CD4-positive, alpha-beta T cell (primary cell): ENCODE measurements around the gene NETO1. TPM values are rescaled to one million over a fixed set of nuclear protein-coding genes. Genes with fewer than 3 reads are reported as not detected.

Source experiments
- ATAC-seq: fragments of 200-7000 bp; cut with Tn5 transposase; one replicate; pipeline ENCODE4 v1.10.0; 2022; ENCODE audit warnings: mild to moderate bottlenecking; ENCODE audit not compliant: poor library complexity
- CTCF ChIA-PET: fragments of 350-600 bp; sonication (Branson Sonifier 250); formaldehyde crosslinking; loops from one replicate; lab custom pipeline; 2021; ENCODE audit warnings: antibody characterized with exemption, inconsistent platforms; lab: Charles Lee
- POLR2A ChIA-PET: fragments of 350-600 bp; sonication (Branson Sonifier 250); formaldehyde crosslinking; loops from one replicate; lab custom pipeline; 2021; ENCODE audit warnings: antibody characterized with exemption, inconsistent platforms; lab: Charles Lee
- DNase-seq, 14 experiments: peaks; one replicate each; pipeline ENCODE4 v3.0.0-alpha.2; 2013 to 2020; ENCODE audit warnings: mixed read lengths in 2 of 14
- H3K27ac ChIP-seq, 2 donors: one replicate each; pipeline versions ENCODE4 v1.5.1 to v1.7.0; 2013; ENCODE audit warnings: low read length in 2 of 2, low read depth in 1 of 2, mild to moderate bottlenecking in 1 of 2
- H3K27me3 ChIP-seq, 2 experiments: 1 replicate in 1 of 2; 2 replicates in 1 of 2; pipeline versions ENCODE4 v1.6.1 to v1.7.0; 2013; ENCODE audit warnings: low read length in 2 of 2, control low read depth in 1 of 2, mild to moderate bottlenecking in 1 of 2, moderate library complexity in 1 of 2; ENCODE audit not compliant: insufficient read depth in 2 of 2, control insufficient read depth in 1 of 2
- H3K36me3 ChIP-seq: one replicate; pipeline ENCODE4 v1.6.1; 2013; ENCODE audit warnings: low read length, control low read depth; ENCODE audit not compliant: insufficient read depth
- H3K4me1 ChIP-seq: one replicate; pipeline ENCODE4 v1.6.1; 2013; ENCODE audit warnings: low read length, control low read depth; ENCODE audit not compliant: insufficient read depth
- H3K4me3 ChIP-seq: one replicate; pipeline ENCODE4 v1.5.1; 2013; ENCODE audit warnings: mild to moderate bottlenecking, low read length, moderate library complexity
- H3K9me3 ChIP-seq, 2 experiments: 1 replicate in 1 of 2; 2 replicates in 1 of 2; pipeline versions ENCODE4 v1.6.1 to v1.7.0; 2013; ENCODE audit warnings: low read length in 2 of 2, mild to moderate bottlenecking in 2 of 2, control low read depth in 1 of 2, moderate library complexity in 1 of 2; ENCODE audit not compliant: control insufficient read depth in 1 of 2, insufficient read depth in 1 of 2
- H3K27ac Mint-ChIP-seq: one replicate; pipeline ENCODE4 v1.8.0; 2020; ENCODE audit warnings: mixed read lengths
- H3K27me3 Mint-ChIP-seq: one replicate; pipeline ENCODE4 v1.8.0; 2021; ENCODE audit warnings: mixed read lengths
- H3K36me3 Mint-ChIP-seq: one replicate; pipeline ENCODE4 v1.8.0; 2021; ENCODE audit warnings: low read depth, mixed read lengths
- H3K4me1 Mint-ChIP-seq: one replicate; pipeline ENCODE4 v1.8.0; 2021; ENCODE audit warnings: low read depth, mixed read lengths
- H3K4me3 Mint-ChIP-seq: one replicate; pipeline ENCODE4 v1.8.0; 2020; ENCODE audit warnings: mild to moderate bottlenecking, mixed read lengths
- H3K9me3 Mint-ChIP-seq: one replicate; pipeline ENCODE4 v1.8.0; 2020; ENCODE audit warnings: mixed read lengths
- intact Hi-C, 2 experiments: fragments of 100-400 bp; cut with DNase I in 1 of 2; cut with micrococcal nuclease in 1 of 2; formaldehyde crosslinking; loops; one replicate each; pipeline versions ENCODE4 v1.15.1 to v1.9.0; 2023 to 2025; cut with DNase I, micrococcal nuclease
- total RNA-seq, 174 experiments: library from RNA in 2 of 174; stranded (reverse) in 2 of 174; gene quantifications; one replicate each; pipeline ENCODE4 v1.2.3 and lab custom pipeline; 2021 to 2026
- TF ChIP-seq, protein P1 (sequence below): fragments of 200-600 bp; IDR thresholded peaks from one replicate; pipeline ENCODE4 v1.8.0; 2022; ENCODE audit warnings: antibody characterized with exemption, mild to moderate bottlenecking

Gene NETO1
- total RNA-seq, 2 experiments from 2014 or later: not detected

GRCh38 chr18:72799106-72799505, 68.7 kb downstream of the NETO1 start:
- peaks cover 0 to 4% of the 10 kb centered on the region in 2 experiments for H3K9me3 ChIP-seq
- no peak overlapping the region for H3K27ac ChIP-seq
- Mint-ChIP-seq H3K27me3 (no peaks in the 10 kb centered on the region), H3K36me3 (no peaks in the 10 kb centered on the region), H3K9me3 (peaks cover 5% of the 10 kb centered on the region), H3K27ac (no peak overlapping the region), H3K4me3 (no peak overlapping the region), H3K4me1 (no peaks in the 10 kb centered on the region)
- TF ChIP-seq, protein P1, sequence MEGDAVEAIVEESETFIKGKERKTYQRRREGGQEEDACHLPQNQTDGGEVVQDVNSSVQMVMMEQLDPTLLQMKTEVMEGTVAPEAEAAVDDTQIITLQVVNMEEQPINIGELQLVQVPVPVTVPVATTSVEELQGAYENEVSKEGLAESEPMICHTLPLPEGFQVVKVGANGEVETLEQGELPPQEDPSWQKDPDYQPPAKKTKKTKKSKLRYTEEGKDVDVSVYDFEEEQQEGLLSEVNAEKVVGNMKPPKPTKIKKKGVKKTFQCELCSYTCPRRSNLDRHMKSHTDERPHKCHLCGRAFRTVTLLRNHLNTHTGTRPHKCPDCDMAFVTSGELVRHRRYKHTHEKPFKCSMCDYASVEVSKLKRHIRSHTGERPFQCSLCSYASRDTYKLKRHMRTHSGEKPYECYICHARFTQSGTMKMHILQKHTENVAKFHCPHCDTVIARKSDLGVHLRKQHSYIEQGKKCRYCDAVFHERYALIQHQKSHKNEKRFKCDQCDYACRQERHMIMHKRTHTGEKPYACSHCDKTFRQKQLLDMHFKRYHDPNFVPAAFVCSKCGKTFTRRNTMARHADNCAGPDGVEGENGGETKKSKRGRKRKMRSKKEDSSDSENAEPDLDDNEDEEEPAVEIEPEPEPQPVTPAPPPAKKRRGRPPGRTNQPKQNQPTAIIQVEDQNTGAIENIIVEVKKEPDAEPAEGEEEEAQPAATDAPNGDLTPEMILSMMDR: no peak
- CTCF ChIA-PET: interaction anchor here (0.8 kb wide), 1 partner anchor 18 kb away, joined by 3 read pairs; no protein-coding TSS in a partner anchor
- H3K4me1 ChIP-seq: no peaks in the 10 kb centered on the region
- H3K27me3 ChIP-seq: no peaks in the 10 kb centered on the region
- DNase-seq (no peak), ATAC-seq (no peak)
- no peaks in the 10 kb centered on the region for H3K36me3 ChIP-seq
- POLR2A ChIA-PET: no interaction called here
- no peak overlapping the region for H3K4me3 ChIP-seq
- intact Hi-C loops: no loop called here

DNA sequence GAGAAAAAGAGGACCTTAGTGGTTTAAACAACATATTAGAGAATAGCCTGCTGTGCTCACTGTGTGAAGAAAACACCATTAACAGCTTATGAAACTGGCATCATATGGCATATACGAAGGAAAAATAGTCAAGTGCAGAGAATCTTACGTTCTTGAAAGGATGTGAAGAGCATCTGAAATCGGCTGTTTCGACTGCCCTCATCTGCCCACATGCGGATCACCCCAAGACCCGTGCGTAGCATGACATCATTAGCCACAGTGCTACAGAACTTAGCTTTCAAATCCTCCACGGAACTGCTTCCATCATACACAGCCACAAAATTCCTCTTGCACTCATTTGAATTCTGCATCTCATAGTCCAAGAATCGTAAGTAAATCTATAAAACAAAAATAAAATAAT, 84.3 kb downstream of the NETO1 start:
- H3K27ac Mint-ChIP-seq: no peak overlapping the region
- no peak for ATAC-seq
- CTCF ChIA-PET: no interaction called here
- Histone ChIP-seq H3K9me3 (no peaks in the 10 kb centered on the region), H3K4me1 (no peaks in the 10 kb centered on the region), H3K4me3 (no peak overlapping the region), H3K36me3 (no peaks in the 10 kb centered on the region), H3K27ac (no peak overlapping the region), H3K27me3 (no peaks in the 10 kb centered on the region)
- POLR2A ChIA-PET: no interaction called here
- no peak overlapping the region for H3K4me3 Mint-ChIP-seq
- TF ChIP-seq, protein P1: no peak
- intact Hi-C loops: no loop called here
- no peak for DNase-seq
- H3K27me3 Mint-ChIP-seq: no peaks in the 10 kb centered on the region
- H3K36me3 Mint-ChIP-seq: no peaks in the 10 kb centered on the region
- no peaks in the 10 kb centered on the region for H3K4me1 Mint-ChIP-seq
- peaks cover 3% of the 10 kb centered on the region for H3K9me3 Mint-ChIP-seq

DNA sequence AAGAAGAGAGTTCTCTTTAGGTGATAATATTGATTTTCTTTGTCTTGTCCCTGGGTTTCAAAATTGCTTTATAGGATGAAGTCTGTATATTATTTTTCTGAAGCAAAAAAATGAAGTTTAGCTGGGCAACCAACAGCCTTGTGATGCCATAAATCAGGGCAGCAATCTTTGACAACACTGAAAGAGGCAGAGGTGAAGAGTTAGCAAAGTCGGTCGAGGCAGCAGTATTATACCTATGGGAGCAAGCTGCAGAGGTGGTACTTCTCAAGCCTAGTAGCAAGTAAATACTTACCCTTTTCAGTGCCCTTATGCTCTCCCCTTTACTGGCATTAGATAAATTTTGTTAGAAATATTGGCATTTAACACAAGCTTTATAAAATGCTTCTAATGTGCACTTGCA, 92.9 kb downstream of the NETO1 start:
- POLR2A ChIA-PET: no interaction called here
- Mint-ChIP-seq H3K4me3 (no peak overlapping the region), H3K36me3 (no peaks in the 10 kb centered on the region), H3K27me3 (no peaks in the 10 kb centered on the region), H3K4me1 (no peaks in the 10 kb centered on the region), H3K27ac (no peak overlapping the region), H3K9me3 (no peaks in the 10 kb centered on the region)
- Histone ChIP-seq H3K36me3 (no peaks in the 10 kb centered on the region), H3K27me3 (no peaks in the 10 kb centered on the region), H3K27ac (no peak overlapping the region), H3K4me1 (no peaks in the 10 kb centered on the region), H3K4me3 (no peak overlapping the region), H3K9me3 (peaks cover 0 to 9% of the 10 kb centered on the region in 2 experiments)
- ATAC-seq: no peak
- CTCF ChIA-PET: no interaction called here
- no peak for DNase-seq
- TF ChIP-seq, protein P1: no peak
- intact Hi-C loops: no loop called here
